GM23338 (cell line): ENCODE measurements around the gene TKFC. TPM values are rescaled to one million over a fixed set of nuclear protein-coding genes. Genes with fewer than 3 reads are reported as not detected.

Experiments used
- ATAC-seq: fragments of 200-7000 bp; cut with Tn5 transposase; 3 replicates; pipeline ENCODE4 v1.9.1; 2020
- DNase-seq: peaks from one replicate; pipeline ENCODE4 v3.0.0-alpha.2; 2015; ENCODE audit warnings: low spot score
- H2AFZ ChIP-seq: fragments of 200-600 bp; sonication (generic); 2 replicates; pipeline ENCODE4 v1.8.0; 2016; ENCODE audit warnings: antibody characterized with exemption, mild to moderate bottlenecking, moderate library complexity
- H3F3A ChIP-seq: fragments of 200-600 bp; sonication (generic); replicated peaks from 2 replicates; pipeline ENCODE4 v1.8.0; 2017; ENCODE audit warnings: antibody characterized with exemption, mixed run types, low read depth
- H3K27ac ChIP-seq: fragments of 200-600 bp; sonication (generic); 2 replicates; pipeline ENCODE4 v1.6.1; 2016; ENCODE audit warnings: low read depth
- H3K27me3 ChIP-seq: fragments of 200-600 bp; sonication (generic); 2 replicates; pipeline ENCODE4 v1.8.0; 2016; ENCODE audit warnings: mild to moderate bottlenecking, mixed run types, moderate library complexity; ENCODE audit not compliant: insufficient read depth
- H3K36me3 ChIP-seq: fragments of 200-600 bp; sonication (generic); 2 replicates; pipeline ENCODE4 v1.8.0; 2016; ENCODE audit warnings: mild to moderate bottlenecking; ENCODE audit not compliant: insufficient read depth
- H3K4me1 ChIP-seq: fragments of 200-600 bp; sonication (generic); 2 replicates; pipeline ENCODE4 v1.8.0; 2016; ENCODE audit warnings: mild to moderate bottlenecking, moderate library complexity; ENCODE audit not compliant: insufficient read depth
- H3K4me2 ChIP-seq: fragments of 200-600 bp; sonication (generic); 2 replicates; pipeline ENCODE4 v1.7.1; 2017; ENCODE audit warnings: mixed run types
- H3K4me3 ChIP-seq: fragments of 200-600 bp; sonication (generic); 2 replicates; pipeline ENCODE4 v1.6.1; 2016; ENCODE audit warnings: mixed run types
- H3K79me2 ChIP-seq: fragments of 200-600 bp; sonication (generic); replicated peaks from 2 replicates; pipeline ENCODE4 v1.8.0; 2017; ENCODE audit warnings: mild to moderate bottlenecking; ENCODE audit not compliant: insufficient read depth
- H3K9me2 ChIP-seq: fragments of 200-600 bp; sonication (generic); 2 replicates; pipeline ENCODE4 v1.8.0; 2017; ENCODE audit not compliant: insufficient read depth
- H4K20me1 ChIP-seq: fragments of 200-600 bp; sonication (generic); replicated peaks from 2 replicates; pipeline ENCODE4 v1.8.0; 2017; ENCODE audit warnings: mild to moderate bottlenecking; ENCODE audit not compliant: insufficient read depth
- H3K27ac Mint-ChIP-seq: 2 replicates; pipeline ENCODE4 v1.8.0; 2020; ENCODE audit warnings: inconsistent platforms, mild to moderate bottlenecking, moderate library complexity, mixed read lengths
- H3K27me3 Mint-ChIP-seq: 3 replicates; pipeline ENCODE4 v1.8.0; 2022; ENCODE audit warnings: low read depth, mild to moderate bottlenecking, moderate library complexity, mixed read lengths, inconsistent platforms; ENCODE audit not compliant: insufficient read depth, poor library complexity
- H3K36me3 Mint-ChIP-seq: 3 replicates; pipeline ENCODE4 v1.8.0; 2021; ENCODE audit warnings: low read depth, mild to moderate bottlenecking, inconsistent platforms, moderate library complexity, mixed read lengths
- H3K4me1 Mint-ChIP-seq: 3 replicates; pipeline ENCODE4 v1.8.0; 2020; ENCODE audit warnings: mild to moderate bottlenecking, inconsistent platforms, mixed read lengths
- H3K4me3 Mint-ChIP-seq: 3 replicates; pipeline ENCODE4 v1.8.0; 2021; ENCODE audit warnings: moderate library complexity, mild to moderate bottlenecking, inconsistent platforms, mixed read lengths
- H3K9me3 Mint-ChIP-seq: 3 replicates; pipeline ENCODE4 v1.8.0; 2020; ENCODE audit warnings: moderate library complexity, mild to moderate bottlenecking, inconsistent platforms, mixed read lengths
- CREB1 ChIP-seq: fragments of 250-450 bp; sonication (Bioruptor Pico); IDR thresholded peaks from 2 replicates; pipeline ENCODE4 v1.5.0; 2020; ENCODE audit warnings: low read depth, mild to moderate bottlenecking, moderate library complexity
- EZH2phosphoT487 ChIP-seq: fragments of 200-600 bp; sonication (generic); IDR thresholded peaks from one replicate; pipeline ENCODE4 v1.8.1; 2018; ENCODE audit warnings: antibody characterized with exemption; ENCODE audit not compliant: unreplicated experiment
- JUNB ChIP-seq: IDR thresholded peaks from one replicate; pipeline ENCODE4 v1.6.1; 2016; ENCODE audit warnings: antibody characterized with exemption; ENCODE audit not compliant: unreplicated experiment
- NANOG ChIP-seq: IDR thresholded peaks from 2 replicates; pipeline ENCODE4 v1.6.1; 2016; ENCODE audit warnings: antibody characterized with exemption, borderline replicate concordance
- ZNF114 ChIP-seq: fragments of 250-450 bp; sonication (Bioruptor Pico); IDR thresholded peaks from 2 replicates; pipeline ENCODE4 v1.5.0; 2020; ENCODE audit warnings: mild to moderate bottlenecking, moderate library complexity
- ZNF331 ChIP-seq: fragments of 250-450 bp; sonication (Bioruptor Pico); IDR thresholded peaks from 2 replicates; pipeline ENCODE4 v1.5.0; 2020; ENCODE audit warnings: low read depth, mild to moderate bottlenecking, moderate library complexity
- polyA plus RNA-seq: library from polyadenylated mRNA; unstranded; fragments of >200 nt; fragmentation: Nextera tagmentation; extraction: Ambion mirVana; gene quantifications from 2 replicates; pipeline ENCODE4 v1.2.1, GENCODE V29; 2016
- total RNA-seq: library from RNA; depleted of rRNA; stranded (reverse); fragments of >200 nt; shearing (Covaris generic); gene quantifications from 2 replicates; pipeline ENCODE4 v1.2.3, GENCODE V29; 2014
- TF ChIP-seq, protein P1 (sequence below): IDR thresholded peaks from 2 replicates; pipeline ENCODE4 v1.6.1; 2016; ENCODE audit warnings: antibody characterized with exemption

TKFC gene
- total and polyA plus RNA-seq, 2 experiments from 2014 or later, result 21.7 to 46.9 TPM

DNA sequence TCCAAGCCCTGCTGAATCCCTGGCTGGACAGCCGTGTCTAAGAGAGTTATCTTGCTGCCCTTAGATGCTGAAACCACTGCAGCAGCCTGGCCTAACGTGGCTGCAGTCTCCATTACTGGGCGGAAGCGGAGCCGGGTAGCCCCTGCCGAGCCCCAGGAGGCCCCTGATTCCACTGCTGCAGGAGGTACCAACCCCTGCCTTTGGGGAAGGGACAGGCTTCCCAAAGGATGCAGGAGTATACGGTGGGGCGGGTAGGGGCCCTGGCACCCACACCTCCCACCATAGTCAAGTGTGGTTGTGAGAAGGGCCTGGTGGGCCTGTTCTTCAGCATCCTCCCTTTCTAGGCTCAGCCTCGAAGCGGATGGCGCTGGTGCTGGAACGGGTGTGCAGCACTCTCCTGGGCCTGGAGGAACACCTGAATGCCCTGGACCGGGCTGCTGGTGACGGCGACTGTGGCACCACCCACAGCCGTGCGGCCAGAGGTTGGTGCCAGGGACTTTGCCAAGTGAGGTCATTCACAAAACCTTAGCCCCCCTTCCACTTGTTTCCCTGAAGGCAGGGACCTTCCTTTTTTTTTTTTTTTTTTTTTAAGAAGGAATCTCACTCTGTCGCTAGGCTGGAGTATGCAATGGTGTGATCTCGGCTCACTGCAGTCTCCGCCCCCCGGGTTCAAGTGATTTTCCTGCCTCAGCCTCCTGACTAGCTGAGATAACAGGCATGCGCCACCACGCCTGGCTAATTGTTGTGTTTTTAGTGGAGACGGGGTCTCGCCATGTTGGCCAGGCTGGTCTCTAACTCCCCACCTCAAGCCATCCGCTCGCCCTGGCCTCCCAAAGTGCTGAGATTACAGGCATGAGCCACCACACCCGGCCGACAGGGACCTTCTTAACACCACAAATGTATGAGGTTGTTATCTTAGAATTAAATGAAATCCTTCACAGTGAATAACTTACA is 11.0 kb downstream of the TKFC start:
- H3K27ac Mint-ChIP-seq, result no peak overlapping the region
- Histone ChIP-seq H3K36me3 (no peaks in the 10 kb centered on the region), H3K4me3 (no peak overlapping the region), H4K20me1 (no peaks in the 10 kb centered on the region), H3K4me2 (no peak overlapping the region), H3K79me2 (no peaks in the 10 kb centered on the region), H3K4me1 (no peaks in the 10 kb centered on the region), H2AFZ (no peak overlapping the region), H3F3A (no peaks in the 10 kb centered on the region), H3K9me2 (no peaks in the 10 kb centered on the region), H3K27ac (no peak overlapping the region), H3K27me3 (no peaks in the 10 kb centered on the region)
- H3K27me3 Mint-ChIP-seq, result peaks cover 12% of the 10 kb centered on the region
- no peak for TF ChIP-seq CREB1
- TF ChIP-seq NANOG, result no peak
- no peak for TF ChIP-seq ZNF114
- TF ChIP-seq, protein P1, sequence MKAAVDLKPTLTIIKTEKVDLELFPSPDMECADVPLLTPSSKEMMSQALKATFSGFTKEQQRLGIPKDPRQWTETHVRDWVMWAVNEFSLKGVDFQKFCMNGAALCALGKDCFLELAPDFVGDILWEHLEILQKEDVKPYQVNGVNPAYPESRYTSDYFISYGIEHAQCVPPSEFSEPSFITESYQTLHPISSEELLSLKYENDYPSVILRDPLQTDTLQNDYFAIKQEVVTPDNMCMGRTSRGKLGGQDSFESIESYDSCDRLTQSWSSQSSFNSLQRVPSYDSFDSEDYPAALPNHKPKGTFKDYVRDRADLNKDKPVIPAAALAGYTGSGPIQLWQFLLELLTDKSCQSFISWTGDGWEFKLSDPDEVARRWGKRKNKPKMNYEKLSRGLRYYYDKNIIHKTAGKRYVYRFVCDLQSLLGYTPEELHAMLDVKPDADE, result no peak
- TF ChIP-seq EZH2phosphoT487, result no peak
- TF ChIP-seq ZNF331, result no peak
- no peak for TF ChIP-seq JUNB
- H3K4me3 Mint-ChIP-seq, result no peak overlapping the region
- no peak for DNase-seq
- H3K36me3 Mint-ChIP-seq, result peaks cover 6% of the 10 kb centered on the region; the same call in 1 of the 3 replicates
- no peak for ATAC-seq
- peaks cover 2% of the 10 kb centered on the region; the same call in 2 of the 3 replicates for H3K4me1 Mint-ChIP-seq
- H3K9me3 Mint-ChIP-seq, result no peaks in the 10 kb centered on the region

DNA sequence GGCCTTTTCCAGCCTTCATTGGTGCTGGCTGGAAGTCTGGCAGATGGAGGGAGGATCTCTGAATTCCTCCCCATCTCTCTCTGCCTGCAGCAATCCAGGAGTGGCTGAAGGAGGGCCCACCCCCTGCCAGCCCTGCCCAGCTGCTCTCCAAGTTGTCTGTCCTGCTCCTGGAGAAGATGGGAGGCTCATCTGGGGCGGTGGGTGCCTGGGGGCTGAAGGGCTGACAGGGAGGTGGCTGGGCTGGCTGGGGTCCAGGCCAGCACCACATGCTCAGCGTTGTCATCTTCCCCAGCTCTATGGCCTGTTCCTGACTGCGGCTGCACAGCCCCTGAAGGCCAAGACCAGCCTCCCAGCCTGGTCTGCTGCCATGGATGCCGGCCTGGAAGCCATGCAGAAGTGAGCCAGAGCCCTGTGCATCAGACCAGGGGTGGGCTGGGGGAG is 12.2 kb downstream of the TKFC start:
- peaks cover 2% of the 10 kb centered on the region; the same call in 2 of the 3 replicates for H3K4me1 Mint-ChIP-seq
- Histone ChIP-seq H3K4me2 (no peak overlapping the region), H3K9me2 (no peaks in the 10 kb centered on the region), H3F3A (no peaks in the 10 kb centered on the region), H3K27me3 (no peaks in the 10 kb centered on the region), H4K20me1 (no peaks in the 10 kb centered on the region), H3K4me3 (no peak overlapping the region), H2AFZ (no peak overlapping the region), H3K79me2 (no peaks in the 10 kb centered on the region), H3K36me3 (no peaks in the 10 kb centered on the region), H3K27ac (no peak overlapping the region), H3K4me1 (no peaks in the 10 kb centered on the region)
- no peak overlapping the region for H3K27ac Mint-ChIP-seq
- H3K27me3 Mint-ChIP-seq, result peaks cover 12% of the 10 kb centered on the region
- no peak for ATAC-seq
- H3K4me3 Mint-ChIP-seq, result no peak overlapping the region
- DNase-seq, result no peak
- no peak for TF ChIP-seq NANOG
- H3K36me3 Mint-ChIP-seq, result peaks cover 9% of the 10 kb centered on the region; the same call in 1 of the 3 replicates
- H3K9me3 Mint-ChIP-seq, result no peaks in the 10 kb centered on the region
